H1 (cell line): ENCODE measurements around the gene MS4A18. TPM values are rescaled to one million over a fixed set of nuclear protein-coding genes. Genes with fewer than 3 reads are reported as not detected.

Source experiments
- CTCF ChIA-PET: fragments of 300-600 bp; sonication (Branson Sonifier 250); formaldehyde crosslinking; loops from one replicate; lab custom pipeline; 2021; ENCODE audit not compliant: partially characterized antibody; lab: Charles Lee
- POLR2A ChIA-PET: fragments of 300-600 bp; sonication (Branson Sonifier 250); formaldehyde crosslinking; loops from one replicate; lab custom pipeline; 2021; ENCODE audit warnings: inconsistent platforms; ENCODE audit not compliant: partially characterized antibody; lab: Charles Lee
- DNase-seq, 2 experiments: peaks; one replicate each; pipeline versions ENCODE4 v3.0.0 to v3.0.0-alpha.2; 2010 to 2022; ENCODE audit warnings: low spot score in 2 of 2, low read depth in 1 of 2, mixed read lengths in 1 of 2
- FAIRE-seq: peaks from 2 replicates; lab custom pipeline; 2011; peaks lifted over from hg19 to GRCh38; lab: Jason Lieb, UNC
- H2AFZ ChIP-seq: 2 replicates; pipeline ENCODE4 v1.8.1; 2012; ENCODE audit warnings: low read length, inconsistent platforms
- H2AK5ac ChIP-seq: 2 replicates; pipeline ENCODE4 v1.6.1; 2013; ENCODE audit warnings: low read depth, low read length
- H2BK120ac ChIP-seq: replicated peaks from 2 replicates; pipeline ENCODE3; 2013; ENCODE audit warnings: low read depth, low read length, inconsistent platforms
- H2BK12ac ChIP-seq: 2 replicates; pipeline ENCODE4 v1.6.1; 2013; ENCODE audit warnings: low read depth, low read length
- H2BK15ac ChIP-seq: 2 replicates; pipeline ENCODE4 v1.6.1; 2013; ENCODE audit warnings: low read length
- H2BK20ac ChIP-seq: 2 replicates; pipeline ENCODE4 v1.6.1; 2013; ENCODE audit warnings: low read length
- H2BK5ac ChIP-seq: 2 replicates; pipeline ENCODE4 v1.6.1; 2013; ENCODE audit warnings: low read depth, low read length
- H3K14ac ChIP-seq: 2 replicates; pipeline ENCODE4 v1.6.1; 2013; ENCODE audit warnings: inconsistent platforms; ENCODE audit not compliant: insufficient read length
- H3K18ac ChIP-seq: 2 replicates; pipeline ENCODE4 v1.6.1; 2013; ENCODE audit warnings: low read length; ENCODE audit errors: extremely low read depth
- H3K23ac ChIP-seq: 2 replicates; pipeline ENCODE4 v1.6.1; 2013; ENCODE audit warnings: inconsistent platforms; ENCODE audit not compliant: insufficient read length
- H3K23me2 ChIP-seq: 2 replicates; pipeline ENCODE4 v1.6.1; 2013; ENCODE audit warnings: low read depth, low read length
- H3K27ac ChIP-seq: 2 replicates; pipeline ENCODE4 v1.6.1; 2011; ENCODE audit warnings: low read depth, low read length, inconsistent platforms
- H3K27me3 ChIP-seq, 4 experiments: replicated peaks in 1 of 4; 1 replicate in 1 of 4; 2 replicates in 3 of 4; pipeline versions ENCODE4 v1.6.1 to v1.8.1; 2011 to 2013; ENCODE audit warnings: low read length in 3 of 4, mild to moderate bottlenecking in 3 of 4, inconsistent platforms in 2 of 4, mixed read lengths in 2 of 4, moderate library complexity in 1 of 4; ENCODE audit not compliant: control insufficient read depth in 3 of 4, insufficient read depth in 3 of 4; ENCODE audit errors: extremely low read depth in 1 of 4
- H3K36me3 ChIP-seq, 4 experiments: 2 replicates each; pipeline versions ENCODE4 v1.6.1 to v1.8.1; 2011 to 2013; ENCODE audit warnings: mild to moderate bottlenecking in 4 of 4, low read length in 3 of 4, moderate library complexity in 2 of 4, control low read depth in 1 of 4, inconsistent platforms in 1 of 4; ENCODE audit not compliant: insufficient read depth in 4 of 4, control insufficient read depth in 2 of 4
- H3K4ac ChIP-seq: replicated peaks from 2 replicates; pipeline ENCODE3; 2013; ENCODE audit warnings: low read length, low read depth, mixed read lengths, inconsistent platforms; ENCODE audit not compliant: insufficient read length
- H3K4me1 ChIP-seq, 4 experiments: replicated peaks in 1 of 4; 1 replicate in 1 of 4; 2 replicates in 3 of 4; pipeline versions ENCODE4 v1.6.1 to v1.8.1; 2011 to 2013; ENCODE audit warnings: low read length in 3 of 4, inconsistent platforms in 2 of 4, mixed read lengths in 1 of 4; ENCODE audit not compliant: insufficient read depth in 4 of 4, control insufficient read depth in 3 of 4
- H3K4me2 ChIP-seq, 2 experiments: 2 replicates each; pipeline versions ENCODE4 v1.6.1 to v1.8.1; 2011 to 2013; ENCODE audit warnings: low read depth in 2 of 2, low read length in 2 of 2, control low read depth in 1 of 2, inconsistent platforms in 1 of 2, mild to moderate bottlenecking in 1 of 2; ENCODE audit not compliant: insufficient read depth in 1 of 2
- H3K4me3 ChIP-seq, 4 experiments: fragments of 200-600, 300-600 bp in 1 of 4; sonication (generic), shearing (Covaris generic), sonication (Bioruptor Twin) in 1 of 4; 2 replicates each; pipeline versions ENCODE4 v1.5.1 to v1.8.1; 2011 to 2016; ENCODE audit warnings: low read length in 4 of 4, low read depth in 3 of 4, control low read depth in 2 of 4, inconsistent platforms in 2 of 4, mild to moderate bottlenecking in 2 of 4, mixed read lengths in 1 of 4, moderate library complexity in 1 of 4; ENCODE audit not compliant: insufficient read depth in 2 of 4; ENCODE audit errors: extremely low read depth in 1 of 4
- H3K56ac ChIP-seq: replicated peaks from 2 replicates; pipeline ENCODE3; 2013; ENCODE audit warnings: low read depth, mild to moderate bottlenecking, mixed read lengths, low read length, inconsistent platforms; ENCODE audit not compliant: insufficient read length
- H3K79me1 ChIP-seq: 2 replicates; pipeline ENCODE4 v1.6.1; 2013; ENCODE audit warnings: low read depth, low read length, control low read depth
- H3K79me2 ChIP-seq, 2 experiments: 2 replicates each; pipeline versions ENCODE4 v1.6.1 to v1.8.1; 2012 to 2013; ENCODE audit warnings: low read length in 2 of 2, mild to moderate bottlenecking in 2 of 2, inconsistent platforms in 1 of 2; ENCODE audit not compliant: insufficient read depth in 2 of 2, control insufficient read depth in 1 of 2
- H3K9ac ChIP-seq, 4 experiments: replicated peaks in 1 of 4; 1 replicate in 1 of 4; 2 replicates in 3 of 4; pipeline versions ENCODE4 v1.6.1 to v1.8.1; 2011 to 2013; ENCODE audit warnings: low read depth in 3 of 4, low read length in 3 of 4, control low read depth in 2 of 4, mild to moderate bottlenecking in 2 of 4, moderate library complexity in 2 of 4, inconsistent platforms in 1 of 4; ENCODE audit errors: extremely low read depth in 1 of 4
- H3K9me3 ChIP-seq, 2 experiments: 2 replicates each; pipeline versions ENCODE4 v1.6.1 to v1.8.1; 2012 to 2013; ENCODE audit warnings: mild to moderate bottlenecking in 2 of 2, moderate library complexity in 2 of 2, control low read depth in 1 of 2, inconsistent platforms in 1 of 2, low read depth in 1 of 2, low read length in 1 of 2, mixed read lengths in 1 of 2; ENCODE audit not compliant: insufficient read depth in 2 of 2
- H4K20me1 ChIP-seq, 2 experiments: replicated peaks in 1 of 2; 2 replicates each; pipeline versions ENCODE3 to v1.8.1; 2011 to 2013; ENCODE audit warnings: inconsistent platforms in 2 of 2, low read length in 2 of 2, mild to moderate bottlenecking in 1 of 2; ENCODE audit not compliant: insufficient read depth in 2 of 2, control insufficient read depth in 1 of 2
- H4K5ac ChIP-seq: 2 replicates; pipeline ENCODE4 v1.6.1; 2013; ENCODE audit warnings: low read length, low read depth, mixed read lengths, inconsistent platforms; ENCODE audit not compliant: insufficient read length
- H4K8ac ChIP-seq: 2 replicates; pipeline ENCODE4 v1.8.0; 2013; ENCODE audit warnings: mild to moderate bottlenecking, moderate library complexity, low read length, inconsistent platforms; ENCODE audit not compliant: insufficient read depth; ENCODE audit errors: extremely low read depth
- H4K91ac ChIP-seq: replicated peaks from 2 replicates; pipeline ENCODE3; 2013; ENCODE audit warnings: low read length, mixed read lengths, inconsistent platforms; ENCODE audit not compliant: insufficient read length
- CHD2 ChIP-seq: IDR thresholded peaks from 2 replicates; pipeline ENCODE4 v1.6.1; 2012; ENCODE audit warnings: low read length, improper control_type of control experiment
- TEAD4 ChIP-seq: IDR thresholded peaks from 2 replicates; pipeline ENCODE4 v1.6.1; 2012; ENCODE audit warnings: low read depth, low read length, inconsistent platforms, mixed read lengths
- WGBS, 2 experiments: shearing (Covaris generic) in 1 of 2; methylation state at CpG; one replicate each; pipeline versions ENCODE4 v1.1.6 to v1.1.7; 2013 to 2015; ENCODE audit warnings: low lambda C conversion rate in 2 of 2, mixed read lengths in 2 of 2, inconsistent platforms in 1 of 2, low coverage in 1 of 2, missing lambda C conversion rate in 1 of 2; ENCODE audit not compliant: insufficient replicate concordance in 2 of 2, insufficient coverage in 1 of 2, insufficient read length in 1 of 2; ENCODE audit errors: extremely low coverage in 1 of 2, missing lambda C conversion rate in 1 of 2; 5-methylcytosine and 5-hydroxymethylcytosine counted together
- polyA plus RNA-seq, 7 experiments: library from polyadenylated mRNA; depleted of rRNA in 3 of 7; stranded (reverse) in 5 of 7; unstranded in 2 of 7; fragments of >200 nt in 5 of 7; fragments of 200-250 nt in 2 of 7; gene quantifications; 1 replicate in 5 of 7; 2 replicates in 1 of 7; 4 replicates in 1 of 7; pipeline versions ENCODE4 v1.2.1 to v1.2.3, GENCODE V29; 2011 to 2013; ENCODE audit warnings: missing spikeins in 2 of 7, mixed read lengths in 2 of 7
- total RNA-seq: library from RNA; stranded (reverse); fragmentation: NEBNext Ultra II Directional; extraction: Animal tissue kit (Norgen Biotek cat#: 25700); gene quantifications from 2 replicates; pipeline ENCODE4 v1.2.1, GENCODE V29; 2021

The MS4A18 gene
- total and polyA plus RNA-seq, 2 of the 8 experiments (the other 6 are each of a cell fraction or from before 2014, with no cell fraction given), result not detected

- Histone ChIP-seq H3K9me3 (no peaks in the 10 kb centered on the region), H3K36me3 (no peaks in the 10 kb centered on the region), H3K18ac (no peak overlapping the region), H3K4me2 (peak overlapping the region in 1 of 2 experiments; percentile 31; a peak in 2 of 4 replicates), H3K27ac (no peak overlapping the region), H3K4me3 (no peak overlapping the region), H3K23ac (no peak overlapping the region), H4K5ac (no peak overlapping the region), H4K91ac (no peak overlapping the region), H4K8ac (no peak overlapping the region), H2BK15ac (no peak overlapping the region), H2BK5ac (no peak overlapping the region), H3K79me1 (no peaks in the 10 kb centered on the region), H4K20me1 (no peaks in the 10 kb centered on the region), H3K4ac (no peak overlapping the region), H3K27me3 (no peaks in the 10 kb centered on the region), H3K23me2 (peaks cover 2% of the 10 kb centered on the region; the same call in 1 of the 2 replicates), H3K14ac (no peak overlapping the region), H3K4me1 (peaks cover 0 to 2% (median 0%) of the 10 kb centered on the region in 4 experiments; a peak in 3 of 7 replicates), H3K9ac (no peak overlapping the region), H2AK5ac (no peak overlapping the region), H2BK12ac (no peak overlapping the region), H2BK120ac (no peak overlapping the region), H2BK20ac (no peak overlapping the region), H3K56ac (no peak overlapping the region), H3K79me2 (no peaks in the 10 kb centered on the region), H2AFZ (peak overlapping the region; percentile 93)
- no peak for FAIRE-seq
- ChIA-PET CTCF (interaction anchor here (1.0 to 8.6 kb wide), 26 partner anchors 8 to 130 kb away, joined by 3 to 90 read pairs (median 6); partner anchors contain the start of genes MS4A15 and MS4A18), POLR2A (no interaction called here)
- 71% methylated on average over 4 of the region's 4 CpGs; no CpG with 5 or more reads in 1 of the 2 experiments for WGBS, 2 experiments
- TF ChIP-seq CHD2, result no peak
- TF ChIP-seq TEAD4, result no peak
- DNase-seq, result no peak
Measured at GRCh38 chr11:60701469-60701818, 23.1 kb upstream of the MS4A18 start.
